ENCODE measurements around the gene A3GALT2. TPM values are rescaled to one million over a fixed set of nuclear protein-coding genes. Genes with fewer than 3 reads are reported as not detected.

A3GALT2 gene
- total RNA-seq, 4 donors from 2014 or later: 0.58 TPM; not detected in 3

GRCh38 chr1:33359931-33360330 is 39.0 kb upstream of the A3GALT2 start:
- Histone ChIP-seq H3K4me3 (no peak overlapping the region), H3K4me1 (peaks cover 0 to 17% of the 10 kb centered on the region in 2 donors), H3K36me3 (no peaks in the 10 kb centered on the region), H3K27ac (no peak overlapping the region), H3K9me3 (no peaks in the 10 kb centered on the region), H3K27me3 (no peaks in the 10 kb centered on the region)
- TF ChIP-seq, protein P1, sequence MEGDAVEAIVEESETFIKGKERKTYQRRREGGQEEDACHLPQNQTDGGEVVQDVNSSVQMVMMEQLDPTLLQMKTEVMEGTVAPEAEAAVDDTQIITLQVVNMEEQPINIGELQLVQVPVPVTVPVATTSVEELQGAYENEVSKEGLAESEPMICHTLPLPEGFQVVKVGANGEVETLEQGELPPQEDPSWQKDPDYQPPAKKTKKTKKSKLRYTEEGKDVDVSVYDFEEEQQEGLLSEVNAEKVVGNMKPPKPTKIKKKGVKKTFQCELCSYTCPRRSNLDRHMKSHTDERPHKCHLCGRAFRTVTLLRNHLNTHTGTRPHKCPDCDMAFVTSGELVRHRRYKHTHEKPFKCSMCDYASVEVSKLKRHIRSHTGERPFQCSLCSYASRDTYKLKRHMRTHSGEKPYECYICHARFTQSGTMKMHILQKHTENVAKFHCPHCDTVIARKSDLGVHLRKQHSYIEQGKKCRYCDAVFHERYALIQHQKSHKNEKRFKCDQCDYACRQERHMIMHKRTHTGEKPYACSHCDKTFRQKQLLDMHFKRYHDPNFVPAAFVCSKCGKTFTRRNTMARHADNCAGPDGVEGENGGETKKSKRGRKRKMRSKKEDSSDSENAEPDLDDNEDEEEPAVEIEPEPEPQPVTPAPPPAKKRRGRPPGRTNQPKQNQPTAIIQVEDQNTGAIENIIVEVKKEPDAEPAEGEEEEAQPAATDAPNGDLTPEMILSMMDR (IDR thresholded peaks at IDR 0.05): no peak
- no peak for TF ChIP-seq POLR2A (IDR thresholded peaks at IDR 0.05)
- intact Hi-C loops (cut with DNase I; ENCODE audit: low total_unique reads): no loop called here
- no peak for DNase-seq

- H3K36me3 ChIP-seq: no peaks in the 10 kb centered on the region
- TF ChIP-seq, protein P1 (IDR thresholded peaks at IDR 0.05): no peak
- TF ChIP-seq POLR2A (IDR thresholded peaks at IDR 0.05): no peak
- DNase-seq: no peak
- intact Hi-C loops (cut with DNase I; ENCODE audit: low total_unique reads): no loop called here
- H3K4me3 ChIP-seq: no peak overlapping the region
- peaks cover 0 to 8% of the 10 kb centered on the region in 2 donors for H3K4me1 ChIP-seq
- no peak overlapping the region for H3K27ac ChIP-seq
- no peaks in the 10 kb centered on the region for H3K9me3 ChIP-seq
- H3K27me3 ChIP-seq: no peaks in the 10 kb centered on the region
Measured at GRCh38 chr1:33358795-33359503, 38.1 kb upstream of the A3GALT2 start.

GRCh38 chr1:33358114-33358794 is 37.4 kb upstream of the A3GALT2 start:
- no peaks in the 10 kb centered on the region for H3K9me3 ChIP-seq
- H3K27me3 ChIP-seq: no peaks in the 10 kb centered on the region
- no peak overlapping the region for H3K4me3 ChIP-seq
- H3K36me3 ChIP-seq: no peaks in the 10 kb centered on the region
- no peak for DNase-seq
- H3K27ac ChIP-seq: no peak overlapping the region
- intact Hi-C loops (cut with DNase I; ENCODE audit: low total_unique reads): no loop called here
- TF ChIP-seq, protein P1 (IDR thresholded peaks at IDR 0.05): no peak
- TF ChIP-seq POLR2A (IDR thresholded peaks at IDR 0.05): no peak
- peaks cover 0 to under 1% of the 10 kb centered on the region in 2 donors for H3K4me1 ChIP-seq

DNA sequence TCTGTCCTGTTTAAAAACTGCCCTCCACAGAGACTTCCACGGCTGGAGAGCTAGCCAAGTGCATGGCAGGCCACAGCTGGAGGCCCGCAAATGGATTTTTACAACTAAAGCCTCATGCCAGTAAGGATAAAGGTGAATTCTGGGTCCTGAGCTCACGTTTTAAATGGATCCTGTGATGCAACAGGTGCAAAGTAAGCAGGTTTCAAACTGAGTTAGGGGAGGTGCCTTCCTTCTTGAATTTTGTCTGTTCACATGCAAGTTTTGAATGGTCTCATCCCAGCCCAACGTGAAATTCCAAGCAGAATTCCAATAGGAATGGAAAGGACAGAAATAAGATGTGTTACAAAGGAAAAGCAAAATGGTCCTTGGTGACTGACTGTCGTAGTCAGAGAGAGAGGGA is 36.2 kb upstream of the A3GALT2 start:
- H3K36me3 ChIP-seq: no peaks in the 10 kb centered on the region
- no peak overlapping the region for H3K4me3 ChIP-seq
- no peak for DNase-seq
- TF ChIP-seq, protein P1 (IDR thresholded peaks at IDR 0.05): no peak
- TF ChIP-seq POLR2A (IDR thresholded peaks at IDR 0.05): no peak
- no peaks in the 10 kb centered on the region for H3K4me1 ChIP-seq
- intact Hi-C loops (cut with DNase I; ENCODE audit: low total_unique reads): no loop called here
- H3K9me3 ChIP-seq: no peaks in the 10 kb centered on the region
- no peaks in the 10 kb centered on the region for H3K27me3 ChIP-seq
- no peak overlapping the region for H3K27ac ChIP-seq

- Histone ChIP-seq H3K4me3 (no peak overlapping the region), H3K27ac (no peak overlapping the region), H3K27me3 (no peaks in the 10 kb centered on the region), H3K36me3 (no peaks in the 10 kb centered on the region), H3K9me3 (no peaks in the 10 kb centered on the region), H3K4me1 (no peaks in the 10 kb centered on the region)
- TF ChIP-seq, protein P1 (IDR thresholded peaks at IDR 0.05): no peak
- no peak for TF ChIP-seq POLR2A (IDR thresholded peaks at IDR 0.05)
- intact Hi-C loops (cut with DNase I; ENCODE audit: low total_unique reads): no loop called here
- DNase-seq: no peak
Measured at GRCh38 chr1:33354707-33355316, 33.9 kb upstream of the A3GALT2 start.

All from uterus (tissue), 4 donors.